ENCODE results near the gene TIMM44.

- TF ChIP-seq CTCF (IDR thresholded peaks at IDR 0.05) (no peak), POLR2A (IDR thresholded peaks at IDR 0.05) (no peak)
Observed at GRCh38 chr19:7962644-7963268, 19.3 kb upstream of the TIMM44 start.
